OCI-LY7 (cell line): ENCODE measurements around the gene NPBWR2.
A peak's percentile ranks its signal among the peaks of the same experiment; 100 is the strongest.

Experiments used
- CTCF ChIP-seq: fragments of 200-600 bp; sonication (generic); conservative IDR thresholded peaks from 2 replicates; pipeline ENCODE4 v1.5.1; 2014; ENCODE audit warnings: mild to moderate bottlenecking, antibody characterized with exemption, low read length, moderate library complexity, mixed read lengths
- EZH2phosphoT487 ChIP-seq: fragments of 200-600 bp; sonication (generic); IDR thresholded peaks from 2 replicates; pipeline ENCODE4 v1.6.1; 2018; ENCODE audit warnings: low read depth, borderline replicate concordance, mild to moderate bottlenecking, mixed run types, antibody characterized with exemption, low read length, moderate library complexity, mixed read lengths

GRCh38 chr20:64083804-64084684 lies 23.3 kb downstream of the NPBWR2 start, which contains the start of gene LKAAEAR1:
- no peak for TF ChIP-seq EZH2phosphoT487
- peak; percentile 34; the same call in 1 of the 2 replicates for TF ChIP-seq CTCF
